ENCODE results near the gene NUP188.

The NUP188 gene

DNA sequence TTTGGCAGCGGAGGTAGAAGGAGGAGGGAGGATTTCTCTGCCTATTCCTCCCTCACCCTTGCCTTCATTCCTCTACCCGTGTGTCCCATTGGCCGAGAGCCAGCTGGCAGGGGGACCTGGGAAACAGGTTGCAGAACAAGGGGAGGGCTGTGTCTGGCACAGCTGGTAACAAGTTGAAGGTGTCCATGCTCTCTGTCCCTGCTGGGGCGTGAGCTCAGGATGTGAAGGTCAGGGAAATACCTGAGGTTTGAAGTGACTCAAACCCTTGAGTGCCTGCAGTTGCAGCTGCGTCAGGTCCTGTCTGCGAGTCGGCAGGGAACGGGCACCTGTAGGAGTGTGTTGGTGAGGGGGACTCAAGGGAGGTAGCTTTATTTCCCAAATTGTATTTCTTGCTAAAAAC, 105.1 kb downstream of the NUP188 start:
- Mint-ChIP-seq H3K27ac (no peak overlapping the region), H3K4me3 (no peak overlapping the region), H3K4me1 (ENCODE audit: low read depth) (no peaks in the 10 kb centered on the region), H3K9me3 (no peaks in the 10 kb centered on the region), H3K36me3 (ENCODE audit: low read depth) (peaks cover 85% of the 10 kb centered on the region), H3K27me3 (no peaks in the 10 kb centered on the region)
- intact Hi-C loops (cut with micrococcal nuclease): no loop called here

DNA sequence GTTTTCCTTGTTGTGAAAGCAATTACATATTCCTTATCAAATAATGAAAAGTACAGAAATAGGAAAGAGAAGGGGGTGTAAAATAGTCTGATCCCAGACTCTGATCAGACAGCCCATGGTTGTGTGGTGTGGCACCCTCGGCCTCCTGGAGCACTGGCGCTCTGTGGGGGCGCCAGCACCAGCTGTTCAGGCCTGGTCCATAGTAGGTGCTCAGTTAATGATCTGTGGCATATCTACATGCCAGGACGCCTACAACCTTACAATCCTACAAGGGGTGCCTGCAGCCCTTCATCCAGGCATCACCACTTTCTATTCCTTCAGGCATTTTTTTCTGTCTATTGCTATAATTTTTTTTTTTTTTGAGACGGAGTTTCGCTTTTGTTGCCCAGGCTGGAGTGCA, 105.5 kb downstream of the NUP188 start:
- Mint-ChIP-seq H3K9me3 (no peaks in the 10 kb centered on the region), H3K4me1 (ENCODE audit: low read depth) (peaks cover 3% of the 10 kb centered on the region), H3K27ac (no peak overlapping the region), H3K4me3 (no peak overlapping the region), H3K27me3 (no peaks in the 10 kb centered on the region), H3K36me3 (ENCODE audit: low read depth) (peaks cover 80% of the 10 kb centered on the region)
- intact Hi-C loops (cut with micrococcal nuclease): no loop called here

DNA sequence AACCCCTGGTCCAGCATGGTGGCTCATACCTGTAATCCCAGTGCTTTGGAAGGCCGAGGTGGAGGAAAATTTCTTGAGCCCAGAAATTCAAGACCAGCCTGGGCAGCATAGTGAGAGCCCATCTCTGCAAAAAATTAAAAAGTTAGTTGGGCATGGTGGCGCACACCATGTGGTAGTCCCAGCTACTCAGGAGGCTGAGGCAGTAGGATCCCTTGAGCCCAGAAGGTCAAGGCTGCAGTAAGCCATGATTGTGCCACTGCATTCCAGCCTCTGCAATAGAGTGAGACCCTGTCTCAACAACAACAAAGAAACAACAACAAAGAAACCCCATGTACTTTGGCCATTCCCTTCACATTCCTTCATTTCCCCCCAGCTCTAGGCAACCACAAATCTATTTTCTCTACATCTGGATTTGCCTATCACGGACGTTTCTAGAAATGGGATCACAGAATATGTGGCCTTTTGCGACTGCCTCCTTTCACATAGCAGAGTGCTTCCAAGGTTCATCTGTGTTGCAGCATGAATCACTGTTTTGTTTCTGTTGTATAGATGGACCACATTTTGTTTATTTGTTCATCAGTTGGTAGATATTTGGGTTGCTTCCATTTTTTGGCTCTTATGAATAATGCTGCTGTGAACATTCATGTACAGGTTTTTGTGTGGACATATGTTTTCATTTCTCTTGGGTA, 106.8 kb downstream of the NUP188 start:
- Mint-ChIP-seq H3K4me1 (ENCODE audit: low read depth) (peaks cover 14% of the 10 kb centered on the region), H3K4me3 (no peak overlapping the region), H3K27ac (no peak overlapping the region), H3K9me3 (no peaks in the 10 kb centered on the region), H3K27me3 (no peaks in the 10 kb centered on the region), H3K36me3 (ENCODE audit: low read depth) (peaks cover 76% of the 10 kb centered on the region)
- intact Hi-C loops (cut with micrococcal nuclease): no loop called here
